Measurements from ENCODE around the gene RASAL2.

RASAL2 gene

GRCh38 chr1:178146436-178146835 lies 52.5 kb downstream of the RASAL2 start:
- H3K27ac ChIP-seq: no peak overlapping the region
- DNase-seq (ENCODE audit: low read depth, low spot score): no peak

GRCh38 chr1:178150610-178151009 lies 56.7 kb downstream of the RASAL2 start:
- Histone ChIP-seq H3K4me3 (no peak overlapping the region), H3K9me3 (ENCODE audit: low read depth, low read length) (no peaks in the 10 kb centered on the region), H3K27ac (no peak overlapping the region), H3K36me3 (ENCODE audit: insufficient read depth, low read length) (no peaks in the 10 kb centered on the region), H3K9ac (ENCODE audit: insufficient read length) (no peak overlapping the region)
- no peak for TF ChIP-seq FOXP2 (optimal IDR thresholded peaks at IDR 0.05; ENCODE audit: control extremely low read depth, extremely low read length, insufficient read depth)
- no peak for TF ChIP-seq POLR2AphosphoS5 (IDR thresholded peaks at IDR 0.05; ENCODE audit: borderline replicate concordance, low read depth, low read length)
- no peak for TF ChIP-seq EZH2 (IDR thresholded peaks at IDR 0.05)
- DNase-seq (ENCODE audit: low read depth, low spot score): no peak

More at GRCh38 chr1:178146436-178146835, 52.5 kb downstream of the RASAL2 start:
- Histone ChIP-seq H3K36me3 (ENCODE audit: insufficient read depth, low read length) (no peaks in the 10 kb centered on the region), H3K9ac (ENCODE audit: insufficient read length) (no peak overlapping the region), H3K4me3 (no peak overlapping the region), H3K9me3 (ENCODE audit: low read depth, low read length) (no peaks in the 10 kb centered on the region)
- TF ChIP-seq FOXP2 (optimal IDR thresholded peaks at IDR 0.05; ENCODE audit: control extremely low read depth, extremely low read length, insufficient read depth) (no peak), EZH2 (IDR thresholded peaks at IDR 0.05) (no peak), POLR2AphosphoS5 (IDR thresholded peaks at IDR 0.05; ENCODE audit: borderline replicate concordance, low read depth, low read length) (no peak)

GRCh38 chr1:178151831-178152230 lies 57.9 kb downstream of the RASAL2 start:
- no peaks in the 10 kb centered on the region for H3K9me3 ChIP-seq (ENCODE audit: low read depth, low read length)
- DNase-seq (ENCODE audit: low read depth, low spot score): no peak
- H3K36me3 ChIP-seq (ENCODE audit: insufficient read depth, low read length): no peaks in the 10 kb centered on the region
- H3K9ac ChIP-seq (ENCODE audit: insufficient read length): no peak overlapping the region
- H3K4me3 ChIP-seq: no peak overlapping the region
- TF ChIP-seq EZH2 (IDR thresholded peaks at IDR 0.05) (no peak), POLR2AphosphoS5 (IDR thresholded peaks at IDR 0.05; ENCODE audit: borderline replicate concordance, low read depth, low read length) (no peak), FOXP2 (optimal IDR thresholded peaks at IDR 0.05; ENCODE audit: control extremely low read depth, extremely low read length, insufficient read depth) (no peak)
- no peak overlapping the region for H3K27ac ChIP-seq

- no peak overlapping the region for H3K9ac ChIP-seq (ENCODE audit: insufficient read length)
- H3K9me3 ChIP-seq (ENCODE audit: low read depth, low read length): no peaks in the 10 kb centered on the region
- DNase-seq (ENCODE audit: low read depth, low spot score): no peak
- no peak overlapping the region for H3K4me3 ChIP-seq
- H3K27ac ChIP-seq: no peak overlapping the region
- no peaks in the 10 kb centered on the region for H3K36me3 ChIP-seq (ENCODE audit: insufficient read depth, low read length)
- TF ChIP-seq POLR2AphosphoS5 (IDR thresholded peaks at IDR 0.05; ENCODE audit: borderline replicate concordance, low read depth, low read length): no peak
- no peak for TF ChIP-seq FOXP2 (optimal IDR thresholded peaks at IDR 0.05; ENCODE audit: control extremely low read depth, extremely low read length, insufficient read depth)
- TF ChIP-seq EZH2 (IDR thresholded peaks at IDR 0.05): no peak
Observed at GRCh38 chr1:178155481-178156255, 61.8 kb downstream of the RASAL2 start.

GRCh38 chr1:178160736-178161475 lies 67.0 kb downstream of the RASAL2 start:
- no peak overlapping the region for H3K27ac ChIP-seq
- H3K4me3 ChIP-seq: no peak overlapping the region
- TF ChIP-seq POLR2AphosphoS5 (IDR thresholded peaks at IDR 0.05; ENCODE audit: borderline replicate concordance, low read depth, low read length) (no peak), EZH2 (IDR thresholded peaks at IDR 0.05) (no peak), FOXP2 (optimal IDR thresholded peaks at IDR 0.05; ENCODE audit: control extremely low read depth, extremely low read length, insufficient read depth) (no peak)
- no peaks in the 10 kb centered on the region for H3K9me3 ChIP-seq (ENCODE audit: low read depth, low read length)
- no peaks in the 10 kb centered on the region for H3K36me3 ChIP-seq (ENCODE audit: insufficient read depth, low read length)
- no peak overlapping the region for H3K9ac ChIP-seq (ENCODE audit: insufficient read length)
- no peak for DNase-seq (ENCODE audit: low read depth, low spot score)

GRCh38 chr1:178161516-178161915 lies 67.6 kb downstream of the RASAL2 start:
- DNase-seq (ENCODE audit: low read depth, low spot score): no peak

GRCh38 chr1:178165196-178165595 lies 71.3 kb downstream of the RASAL2 start:
- H3K27ac ChIP-seq: no peak overlapping the region
- TF ChIP-seq EZH2 (IDR thresholded peaks at IDR 0.05): no peak
- TF ChIP-seq POLR2AphosphoS5 (IDR thresholded peaks at IDR 0.05; ENCODE audit: borderline replicate concordance, low read depth, low read length): no peak
- no peak for TF ChIP-seq FOXP2 (optimal IDR thresholded peaks at IDR 0.05; ENCODE audit: control extremely low read depth, extremely low read length, insufficient read depth)
- H3K4me3 ChIP-seq: no peak overlapping the region
- no peak for DNase-seq (ENCODE audit: low read depth, low spot score)
- no peaks in the 10 kb centered on the region for H3K9me3 ChIP-seq (ENCODE audit: low read depth, low read length)
- no peaks in the 10 kb centered on the region for H3K36me3 ChIP-seq (ENCODE audit: insufficient read depth, low read length)
- no peak overlapping the region for H3K9ac ChIP-seq (ENCODE audit: insufficient read length)

More at GRCh38 chr1:178161516-178161915, 67.6 kb downstream of the RASAL2 start:
- Histone ChIP-seq H3K36me3 (ENCODE audit: insufficient read depth, low read length) (no peaks in the 10 kb centered on the region), H3K4me3 (no peak overlapping the region), H3K9me3 (ENCODE audit: low read depth, low read length) (no peaks in the 10 kb centered on the region), H3K9ac (ENCODE audit: insufficient read length) (no peak overlapping the region), H3K27ac (no peak overlapping the region)
- TF ChIP-seq FOXP2 (optimal IDR thresholded peaks at IDR 0.05; ENCODE audit: control extremely low read depth, extremely low read length, insufficient read depth): no peak
- no peak for TF ChIP-seq EZH2 (IDR thresholded peaks at IDR 0.05)
- TF ChIP-seq POLR2AphosphoS5 (IDR thresholded peaks at IDR 0.05; ENCODE audit: borderline replicate concordance, low read depth, low read length): no peak

GRCh38 chr1:178166429-178167024 lies 72.6 kb downstream of the RASAL2 start:
- H3K9me3 ChIP-seq (ENCODE audit: low read depth, low read length): no peaks in the 10 kb centered on the region
- H3K4me3 ChIP-seq: no peak overlapping the region
- TF ChIP-seq FOXP2 (optimal IDR thresholded peaks at IDR 0.05; ENCODE audit: control extremely low read depth, extremely low read length, insufficient read depth): no peak
- no peak for TF ChIP-seq POLR2AphosphoS5 (IDR thresholded peaks at IDR 0.05; ENCODE audit: borderline replicate concordance, low read depth, low read length)
- no peak for TF ChIP-seq EZH2 (IDR thresholded peaks at IDR 0.05)
- H3K27ac ChIP-seq: no peak overlapping the region
- DNase-seq (ENCODE audit: low read depth, low spot score): no peak
- H3K36me3 ChIP-seq (ENCODE audit: insufficient read depth, low read length): no peaks in the 10 kb centered on the region
- H3K9ac ChIP-seq (ENCODE audit: insufficient read length): no peak overlapping the region
